Lung microvascular endothelial cell (primary cell): ENCODE measurements around the gene RALGPS2. TPM values are rescaled to one million over a fixed set of nuclear protein-coding genes. Genes with fewer than 3 reads are reported as not detected.
A peak's percentile ranks its signal among the peaks of the same experiment; 100 is the strongest.
"Not testable (repeated sequence)": the region's sequence is repeated elsewhere in the genome, so short reads cannot be mapped to it uniquely, and the experiment has no call there.

Experiments
- DNase-seq, 2 donors: peaks; one replicate each; pipeline versions ENCODE4 v3.0.0 to v3.0.0-alpha.2; 2010; ENCODE audit warnings: low read depth in 2 of 2
- total RNA-seq: library from RNA; depleted of rRNA; stranded (reverse); fragments of >200 nt; gene quantifications from 2 replicates; pipeline ENCODE4 v1.2.1, GENCODE V29; 2014

The RALGPS2 gene
- total RNA-seq, 1 donor from 2014 or later = 19.4 TPM

- DNase-seq = peak in 1 of 2 donors; percentile 1
These were observed 692 bp upstream of the RALGPS2 start for GRCh38 chr1:178724376-178724727.

GRCh38 chr1:178725466-178726086 lies 532 bp downstream of the RALGPS2 start:
- peak; percentile 49 to 59 for DNase-seq

DNA sequence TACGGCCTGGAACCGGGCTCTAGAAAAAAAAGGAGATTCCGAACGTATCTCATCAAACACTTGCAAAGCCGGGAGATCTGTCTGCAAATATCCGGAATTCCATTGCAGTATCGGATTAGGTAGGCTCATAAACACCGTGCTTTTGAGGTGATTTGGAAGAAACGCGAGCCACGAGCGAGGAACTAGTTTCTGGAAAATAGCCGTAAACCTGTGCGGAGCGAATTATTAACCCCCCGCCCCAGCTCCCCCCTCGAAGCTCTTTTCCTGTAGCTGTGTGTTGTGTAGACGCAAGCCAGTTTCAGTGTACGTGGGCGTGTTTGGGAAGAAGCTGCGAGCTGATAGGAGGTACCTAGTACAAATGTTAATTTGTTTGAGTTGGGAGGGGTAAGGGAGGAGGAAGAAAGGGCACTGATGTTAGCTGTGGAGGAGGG lies 1.1 kb downstream of the RALGPS2 start:
- DNase-seq = peak; percentile 89 to 93

GRCh38 chr1:178726545-178726944 lies 1.5 kb downstream of the RALGPS2 start:
- no peak for DNase-seq

DNA sequence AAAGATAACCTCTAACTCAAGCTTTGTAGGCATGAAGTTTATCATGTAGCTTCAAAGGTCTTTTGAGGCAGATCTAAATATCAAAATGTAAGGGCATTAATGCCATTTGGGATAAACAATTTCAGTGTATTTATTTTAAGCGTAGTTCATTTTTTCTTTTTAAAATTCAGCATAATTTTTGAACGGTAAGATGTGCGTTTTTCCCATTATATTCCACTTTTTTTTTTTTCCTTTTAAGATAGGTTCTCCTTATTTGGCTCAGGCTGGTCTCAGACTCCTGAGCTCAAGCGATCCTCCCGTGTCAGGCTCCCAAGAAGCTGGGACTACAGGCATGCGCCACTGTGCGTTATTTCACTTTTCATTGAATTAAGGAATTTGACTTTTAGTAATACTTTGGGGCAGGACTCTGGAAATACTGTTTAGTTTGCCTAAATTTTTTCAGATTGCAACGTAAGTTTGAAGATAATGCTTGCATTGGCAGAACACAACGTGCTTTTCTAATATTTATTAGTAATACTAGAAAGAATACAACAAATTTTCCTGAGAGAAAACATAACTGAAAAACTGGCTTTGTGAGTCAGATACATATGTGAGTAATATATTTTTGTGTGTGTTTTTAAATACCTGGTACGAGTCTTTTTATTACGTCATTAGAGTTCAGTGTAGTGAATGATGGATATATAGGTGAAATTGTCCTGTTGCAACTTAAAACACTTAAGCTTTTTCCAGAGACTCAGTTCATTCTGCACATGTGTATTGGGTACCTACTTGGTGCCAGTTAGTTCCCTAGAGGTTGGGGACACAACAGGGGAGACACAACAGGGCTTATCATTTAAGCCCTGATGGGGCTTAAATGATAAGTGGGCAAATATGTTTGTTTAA lies 2.2 kb downstream of the RALGPS2 start:
- DNase-seq = no peak

DNA sequence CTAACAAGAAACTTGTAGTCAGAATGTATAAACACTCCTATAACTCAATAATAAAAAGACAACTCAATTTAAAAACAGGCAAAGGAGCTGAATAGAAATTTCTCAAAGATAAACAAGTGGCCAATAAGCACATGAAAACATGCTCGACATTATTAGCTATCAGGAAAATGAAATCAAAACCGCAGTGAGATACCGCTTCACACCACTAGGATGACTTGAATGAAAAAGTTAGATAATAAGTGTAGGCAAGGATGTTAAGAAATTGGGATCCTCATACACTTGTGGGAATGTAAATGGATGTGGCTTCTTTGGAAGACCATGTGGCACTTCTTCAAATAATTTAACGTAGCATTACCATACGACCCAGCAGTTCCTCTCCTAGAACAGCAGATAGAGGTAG lies 8.9 kb downstream of the RALGPS2 start:
- no peak for DNase-seq

- DNase-seq = no peak
These were observed 13.7 kb downstream of the RALGPS2 start for GRCh38 chr1:178738780-178739179.

GRCh38 chr1:178739285-178740045 lies 14.4 kb downstream of the RALGPS2 start:
- no peak for DNase-seq

DNA sequence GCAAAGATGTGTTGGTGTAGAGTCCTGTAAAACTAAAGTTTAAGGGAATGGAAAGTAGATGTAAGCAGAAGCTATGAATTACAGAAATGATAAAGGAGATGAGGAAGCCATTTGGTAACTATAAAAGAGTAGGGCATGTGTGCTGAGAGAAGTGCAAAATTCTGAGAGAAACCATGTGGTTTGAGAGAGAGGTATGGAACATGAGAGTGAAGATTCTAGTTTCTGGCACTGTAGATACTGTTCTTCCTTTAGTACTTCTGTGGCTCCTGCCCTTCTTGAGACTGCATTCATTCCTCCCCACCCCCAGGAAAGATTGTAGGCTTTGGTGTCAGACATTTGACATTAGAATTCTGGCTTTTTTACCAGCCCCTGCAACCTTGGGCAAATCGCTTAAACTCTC lies 15.4 kb downstream of the RALGPS2 start:
- DNase-seq = no peak

DNA sequence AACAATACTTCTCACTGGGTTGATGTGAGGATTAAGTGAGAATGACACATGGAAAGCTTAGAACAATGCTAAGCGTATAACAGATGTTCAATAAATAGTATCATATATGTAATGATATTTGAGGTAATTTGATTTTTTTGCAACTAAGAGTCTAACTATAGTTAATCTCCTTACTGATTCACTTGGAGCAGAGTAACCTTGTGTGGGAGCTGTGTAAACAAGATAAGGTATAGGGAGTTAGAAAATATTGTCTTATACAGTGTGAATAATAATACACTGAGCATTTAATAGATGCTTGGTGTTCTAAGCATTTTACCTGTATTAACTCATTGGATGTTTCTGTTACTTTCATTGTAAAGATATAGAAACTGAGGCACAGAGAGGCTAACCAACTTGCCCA lies 15.9 kb downstream of the RALGPS2 start:
- DNase-seq = no peak

- no peak for DNase-seq
These were observed 18.8 kb downstream of the RALGPS2 start for GRCh38 chr1:178743801-178744200.

- no peak for DNase-seq
These were observed 20.2 kb downstream of the RALGPS2 start for GRCh38 chr1:178745260-178745659.

GRCh38 chr1:178746345-178746744 lies 21.3 kb downstream of the RALGPS2 start:
- no peak for DNase-seq

- DNase-seq = not testable (repeated sequence)
These were observed 22.3 kb downstream of the RALGPS2 start for GRCh38 chr1:178747361-178747760.

GRCh38 chr1:178749581-178750166 lies 24.6 kb downstream of the RALGPS2 start:
- DNase-seq = no peak

GRCh38 chr1:178751046-178751445 lies 26.0 kb downstream of the RALGPS2 start:
- no peak for DNase-seq

- DNase-seq = peak in 1 of 2 donors; percentile 8
These were observed 27.8 kb downstream of the RALGPS2 start for GRCh38 chr1:178752891-178753290.

GRCh38 chr1:178754655-178755256 lies 29.7 kb downstream of the RALGPS2 start:
- not testable (repeated sequence) for DNase-seq

DNA sequence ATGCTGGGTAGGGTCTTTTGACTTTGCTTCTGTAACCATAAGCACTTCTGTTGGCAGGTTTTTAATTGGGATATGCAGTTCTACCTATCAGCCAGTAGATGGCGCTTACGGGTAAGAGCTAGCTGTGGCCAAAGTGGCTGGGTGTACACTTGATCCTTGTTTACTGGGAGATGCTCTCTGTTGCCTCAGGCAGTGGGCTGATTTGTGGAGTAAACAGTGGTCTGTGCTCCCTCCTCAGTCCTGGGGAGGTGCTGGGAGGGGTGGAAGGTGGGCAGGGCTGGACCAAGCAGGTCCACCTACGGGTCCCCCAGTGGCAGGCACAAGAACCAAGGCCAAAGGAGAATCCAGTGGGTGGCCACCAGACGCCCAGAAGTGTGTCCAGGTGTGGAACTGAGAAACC lies 43.4 kb downstream of the RALGPS2 start:
- peak; percentile 48 to 53 for DNase-seq

GRCh38 chr1:178772952-178773351 lies 47.9 kb downstream of the RALGPS2 start:
- no peak for DNase-seq

- DNase-seq = peak; percentile 41 to 47
These were observed 49.2 kb downstream of the RALGPS2 start for GRCh38 chr1:178774263-178774662.
